GM18868 (cell line): ENCODE measurements around the gene RAN.
A peak's percentile ranks its signal among the peaks of the same experiment; 100 is the strongest.
"Not testable (repeated sequence)": the region's sequence is repeated elsewhere in the genome, so short reads cannot be mapped to it uniquely, and the experiment has no call there.

ENCODE experiments used
- ATAC-seq: cut with Tn5 transposase; IDR thresholded peaks from one replicate; pipeline ENCODE4 v1.9.1; 2021; ENCODE audit warnings: mild to moderate bottlenecking, moderate library complexity; ENCODE audit not compliant: unreplicated experiment

Gene RAN

DNA sequence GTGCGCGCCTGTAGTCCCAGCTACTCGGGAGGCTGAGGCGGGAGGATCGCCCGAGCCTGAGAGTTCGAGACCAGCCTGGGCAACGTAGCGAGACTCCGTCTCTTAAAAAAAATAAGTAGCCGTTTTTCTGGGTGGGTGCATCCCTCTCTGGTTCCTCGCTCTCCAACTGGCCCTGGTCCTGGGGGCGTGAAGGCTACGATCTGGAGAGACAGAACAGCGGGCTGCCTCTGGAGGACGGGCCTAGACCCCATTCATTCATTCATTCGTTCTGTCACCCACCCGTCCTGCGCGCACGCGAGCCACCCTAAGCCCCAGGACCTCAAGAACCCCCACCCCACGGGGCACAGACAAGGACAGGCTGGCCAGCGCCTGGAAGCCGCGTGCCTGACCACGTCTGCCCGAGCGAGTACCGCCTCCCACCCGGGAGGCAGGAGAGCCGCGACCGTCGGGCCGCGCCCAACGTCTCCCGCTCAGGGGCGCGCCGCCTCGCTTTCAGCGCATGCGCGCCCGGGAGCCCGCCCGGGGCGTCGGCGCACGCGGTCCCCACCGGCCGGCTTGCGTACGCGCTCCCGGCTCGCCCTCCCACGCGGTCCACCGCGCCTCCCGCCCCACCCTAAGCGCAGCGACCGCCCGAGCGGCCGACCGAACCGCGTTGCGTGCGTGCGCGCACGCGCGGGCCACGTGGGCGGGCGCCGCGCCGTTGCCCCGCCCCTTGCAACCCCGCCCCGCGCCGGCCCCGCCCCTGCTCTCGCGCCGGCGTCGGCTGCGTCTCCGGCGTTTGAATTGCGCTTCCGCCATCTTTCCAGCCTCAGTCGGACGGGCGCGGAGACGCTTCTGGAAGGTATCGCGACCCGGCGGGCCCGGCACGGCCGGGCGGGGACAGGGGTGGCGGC lies at the start of gene RAN:
Gene RAN, plus strand, starts transcription at position 781 of the 893 bp plus-strand sequence. CDS start 528 bp downstream, outside the sequence.
- peak; percentile 72 for ATAC-seq

DNA sequence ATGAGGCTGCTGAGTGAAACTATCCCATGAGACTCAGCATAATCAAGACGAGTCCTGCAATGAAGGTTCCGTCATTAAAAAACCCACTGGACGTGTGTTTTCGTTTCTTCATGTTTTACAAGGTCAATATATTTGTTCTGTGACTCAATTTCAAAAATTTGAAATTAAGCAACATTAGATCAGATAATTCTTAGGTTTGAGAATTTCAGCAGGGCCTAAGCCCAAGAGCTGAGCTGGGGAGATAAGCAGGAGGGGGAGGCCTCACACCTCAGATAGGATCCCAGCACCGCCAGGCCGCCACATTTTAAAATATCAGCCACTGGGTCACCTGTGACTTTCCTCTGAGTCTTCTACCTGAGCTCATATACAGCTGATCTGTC lies 46.1 kb upstream of the RAN start:
- no peak for ATAC-seq

DNA sequence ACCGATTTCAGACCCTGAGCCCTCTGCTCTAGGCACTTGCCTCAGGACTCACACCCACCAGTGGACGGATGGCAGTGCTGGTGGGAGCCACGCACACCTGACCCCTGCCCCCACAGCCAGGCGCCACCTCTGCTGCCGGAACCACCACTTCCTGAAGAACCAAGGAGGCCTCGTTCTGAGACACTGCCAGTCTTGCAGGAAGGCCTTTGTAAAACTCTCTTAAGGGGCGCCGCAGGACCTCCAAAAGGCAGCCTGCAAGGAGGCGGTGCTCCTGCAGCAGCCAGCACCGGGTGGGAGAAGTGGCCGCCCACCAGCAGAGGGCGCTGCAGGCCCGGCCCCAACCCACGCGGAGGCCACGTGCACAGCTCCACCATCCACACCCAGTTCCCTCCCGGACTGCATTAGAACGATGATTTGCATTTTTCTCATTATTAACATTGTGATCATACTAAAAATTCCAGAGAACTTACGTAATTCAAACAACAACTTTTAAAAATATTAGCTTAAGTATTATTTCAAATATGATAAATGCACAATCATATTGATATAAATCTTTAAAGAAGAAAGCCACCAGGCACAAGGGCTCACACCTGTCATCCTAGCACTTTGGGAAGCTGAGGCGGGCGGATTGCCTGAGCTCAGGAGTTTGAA lies 45.6 kb upstream of the RAN start:
- no peak for ATAC-seq

DNA sequence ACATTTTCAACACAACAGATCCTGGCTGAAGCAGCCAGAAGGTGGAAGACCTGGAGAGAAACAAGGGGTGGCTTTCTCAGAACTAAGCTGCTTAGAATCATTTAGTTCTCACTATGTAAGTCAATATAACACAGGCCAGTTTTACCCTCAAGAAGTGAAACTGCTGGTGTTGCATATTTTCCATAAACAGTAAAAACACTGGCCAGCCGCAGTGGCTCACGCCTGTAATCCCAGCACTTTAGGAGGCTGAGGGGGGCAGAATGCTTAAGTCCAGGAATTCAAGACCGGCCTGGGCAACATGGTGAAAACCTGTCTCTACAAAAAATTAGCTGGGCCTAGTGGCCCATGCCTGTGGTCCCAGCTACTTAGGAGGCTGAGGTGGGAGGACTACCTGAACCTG lies 44.4 kb upstream of the RAN start:
- no peak for ATAC-seq

DNA sequence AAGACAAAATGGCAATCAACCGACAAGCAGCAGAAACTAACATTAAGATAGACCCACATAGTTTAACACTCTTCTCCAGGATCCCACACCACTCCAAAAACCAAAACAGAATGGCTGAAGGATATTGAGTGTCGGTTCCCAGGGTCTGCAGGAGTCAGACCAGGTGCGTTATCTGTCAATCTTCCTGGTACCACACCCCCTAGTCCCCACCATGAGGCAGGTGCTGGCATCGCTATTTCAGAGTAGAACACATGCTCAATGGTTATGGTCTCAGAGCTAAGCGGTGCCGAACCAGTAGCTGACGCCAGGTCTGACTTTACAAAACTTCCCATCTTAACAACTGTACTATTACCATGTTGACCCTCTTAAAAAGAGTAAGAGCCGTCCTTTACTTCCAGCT lies 43.0 kb upstream of the RAN start:
- ATAC-seq, result no peak

DNA sequence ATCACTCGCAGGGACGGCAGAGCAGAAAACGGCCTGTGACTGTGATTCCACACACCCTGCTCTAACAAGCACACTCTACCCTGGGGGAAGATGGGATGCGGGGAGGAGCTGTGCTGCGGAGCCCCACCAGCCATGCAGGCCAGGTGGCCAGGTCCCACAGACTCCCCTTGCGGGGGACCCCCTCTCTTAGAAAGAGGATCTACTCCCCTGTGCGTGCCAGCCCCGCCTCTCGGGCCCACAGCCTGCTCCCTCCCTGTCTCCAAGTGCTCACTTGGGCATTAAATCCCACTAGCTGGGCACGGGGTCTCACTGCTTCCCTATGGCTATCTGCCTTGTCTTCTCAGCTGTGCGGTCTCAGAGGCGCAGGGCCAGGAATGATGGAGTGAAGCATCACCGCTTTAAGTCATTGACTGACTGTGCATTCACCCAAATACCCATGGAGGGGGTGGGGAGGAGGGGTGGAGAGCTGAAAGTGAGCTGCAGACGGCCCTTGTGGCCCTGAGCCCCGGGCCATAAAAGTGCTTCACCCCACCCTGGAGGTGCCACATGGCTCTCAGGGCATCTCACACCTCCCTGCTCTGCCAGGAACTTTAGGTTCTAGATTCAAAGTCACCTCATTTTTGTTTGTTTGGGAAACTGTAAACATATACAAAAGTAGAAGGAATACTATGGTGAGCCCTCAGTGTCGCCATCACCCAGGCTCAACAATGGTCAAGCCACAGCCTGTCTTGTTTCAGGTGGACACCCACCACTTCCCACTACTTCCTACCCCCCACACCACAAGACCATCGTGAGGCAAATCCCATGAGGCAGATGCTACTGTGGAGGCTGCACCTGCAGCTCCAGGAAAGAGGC lies 42.2 kb upstream of the RAN start:
- ATAC-seq, result no peak

DNA sequence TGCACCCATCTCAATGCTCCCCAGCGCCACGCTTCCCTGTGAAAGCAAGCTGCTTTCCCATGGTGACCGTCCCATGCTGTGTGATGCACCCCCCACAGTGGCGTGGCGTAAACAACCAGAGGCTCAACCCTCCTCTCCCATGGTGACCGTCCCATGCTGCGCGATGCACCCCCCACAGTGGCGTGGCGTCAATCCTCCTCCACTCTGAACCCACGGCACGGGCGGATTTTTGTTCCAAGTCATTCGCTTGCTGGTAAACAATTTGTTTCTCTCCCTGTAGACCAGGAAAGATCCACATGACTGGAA lies 41.7 kb upstream of the RAN start:
- ATAC-seq, result no peak

DNA sequence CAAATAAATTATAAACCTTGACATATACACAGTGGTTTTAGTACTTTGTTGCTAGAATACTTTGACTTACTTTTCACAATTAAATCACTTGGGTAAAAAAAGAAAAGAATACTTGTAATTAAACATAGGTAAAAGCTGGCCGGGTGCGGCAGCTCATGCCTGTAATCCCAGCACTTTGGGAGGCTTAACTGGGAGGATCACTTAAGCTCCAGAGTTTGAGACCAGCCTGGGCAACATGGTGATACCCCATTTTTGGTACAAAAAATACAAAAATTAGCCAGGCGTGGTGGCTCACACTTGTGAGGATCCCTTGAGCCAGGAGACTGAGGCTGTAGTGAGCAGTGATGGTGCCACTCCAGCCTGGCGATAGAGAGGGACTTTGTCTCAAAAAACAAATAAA lies 40.6 kb upstream of the RAN start:
- no peak for ATAC-seq

DNA sequence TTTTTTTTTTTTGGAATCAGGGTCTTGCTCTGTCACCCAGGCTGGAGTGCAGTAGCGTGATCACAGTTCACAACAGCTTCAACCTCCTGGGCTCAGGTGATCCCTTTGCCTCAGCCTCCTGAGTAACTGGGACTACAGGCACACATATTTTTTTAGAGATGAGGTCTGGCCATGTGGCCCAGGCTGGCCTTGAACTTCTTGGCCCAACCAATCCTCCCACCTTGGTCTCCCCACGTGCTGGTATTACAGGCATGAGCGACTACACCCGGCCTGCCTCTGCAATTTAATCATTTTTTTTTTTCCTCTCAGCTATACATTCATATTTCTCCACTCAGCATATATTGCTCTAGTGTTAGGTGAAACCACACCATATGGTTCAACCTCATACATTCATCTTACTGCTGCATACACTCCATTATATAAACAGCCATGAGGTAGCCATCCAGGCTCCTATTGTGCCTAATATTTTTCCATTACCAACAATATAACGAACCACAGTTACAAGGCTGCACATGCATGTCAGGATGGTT lies 39.9 kb upstream of the RAN start:
- no peak for ATAC-seq

DNA sequence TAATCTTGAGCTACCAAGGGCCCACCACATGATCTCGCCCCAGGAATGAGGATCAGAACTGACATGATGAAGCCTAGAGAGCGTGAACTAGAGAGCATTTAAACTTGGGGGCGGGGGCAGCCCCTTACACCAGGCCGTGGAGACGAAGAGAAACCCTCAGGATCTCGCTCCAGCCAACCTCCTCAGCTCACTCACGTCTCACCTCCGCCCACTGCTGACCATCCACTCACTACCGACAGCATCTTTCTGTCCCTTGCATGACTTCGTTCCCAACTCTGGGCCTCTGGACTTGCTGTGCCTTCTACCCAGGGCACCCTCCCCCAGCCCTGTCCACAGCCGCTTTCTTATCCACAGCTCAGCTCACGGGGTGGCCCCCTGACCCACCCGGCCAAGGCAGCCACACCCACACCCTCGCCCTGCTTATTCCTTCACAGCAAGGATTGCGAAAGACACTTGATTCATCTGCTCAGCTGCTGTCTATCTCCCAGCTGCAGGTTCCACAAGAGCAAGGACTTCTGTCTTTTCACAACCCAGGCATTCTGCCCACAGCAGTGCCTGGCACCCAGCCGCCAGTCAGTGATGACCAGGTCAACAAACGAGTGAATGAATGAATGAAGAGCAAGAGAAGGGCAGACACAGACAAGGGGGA lies 39.2 kb upstream of the RAN start:
- no peak for ATAC-seq

DNA sequence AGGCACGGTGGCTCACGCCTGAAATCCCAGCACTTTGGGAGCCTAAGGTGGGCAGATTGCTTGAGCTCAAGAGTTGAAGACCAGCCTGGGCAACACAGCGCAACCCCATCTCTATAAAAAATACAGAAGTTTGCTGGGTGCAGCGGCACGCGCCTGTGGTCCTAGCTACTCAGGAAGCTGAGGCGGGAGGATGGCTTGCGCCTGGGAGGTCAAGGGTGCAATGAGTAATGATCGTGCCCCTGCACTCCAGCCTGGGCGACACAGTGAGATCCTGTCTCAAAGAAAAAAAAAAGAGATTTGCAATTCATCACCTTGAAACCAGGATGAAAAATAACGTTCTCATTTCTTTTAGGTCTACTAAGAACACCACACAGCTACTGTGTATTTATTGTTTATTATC lies 36.9 kb upstream of the RAN start:
- ATAC-seq, result no peak

DNA sequence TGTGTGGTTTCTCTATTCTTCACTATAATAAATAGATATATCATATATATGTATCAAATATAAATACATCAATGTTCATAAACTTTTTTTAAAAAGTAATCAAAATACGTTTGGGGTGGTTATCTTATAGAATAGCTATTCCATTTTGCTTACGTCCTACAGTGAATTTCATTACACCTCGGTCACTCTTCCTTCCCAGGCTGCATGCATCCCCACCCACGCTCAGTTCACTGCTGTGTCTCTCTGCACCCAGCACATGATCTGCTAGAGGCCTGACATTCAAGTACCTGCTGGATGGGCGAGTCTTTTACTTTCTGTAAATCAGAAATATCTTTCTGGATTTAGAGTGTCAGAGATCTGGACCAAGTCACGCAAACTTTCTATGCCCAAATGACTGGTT lies 36.4 kb upstream of the RAN start:
- ATAC-seq, result no peak

DNA sequence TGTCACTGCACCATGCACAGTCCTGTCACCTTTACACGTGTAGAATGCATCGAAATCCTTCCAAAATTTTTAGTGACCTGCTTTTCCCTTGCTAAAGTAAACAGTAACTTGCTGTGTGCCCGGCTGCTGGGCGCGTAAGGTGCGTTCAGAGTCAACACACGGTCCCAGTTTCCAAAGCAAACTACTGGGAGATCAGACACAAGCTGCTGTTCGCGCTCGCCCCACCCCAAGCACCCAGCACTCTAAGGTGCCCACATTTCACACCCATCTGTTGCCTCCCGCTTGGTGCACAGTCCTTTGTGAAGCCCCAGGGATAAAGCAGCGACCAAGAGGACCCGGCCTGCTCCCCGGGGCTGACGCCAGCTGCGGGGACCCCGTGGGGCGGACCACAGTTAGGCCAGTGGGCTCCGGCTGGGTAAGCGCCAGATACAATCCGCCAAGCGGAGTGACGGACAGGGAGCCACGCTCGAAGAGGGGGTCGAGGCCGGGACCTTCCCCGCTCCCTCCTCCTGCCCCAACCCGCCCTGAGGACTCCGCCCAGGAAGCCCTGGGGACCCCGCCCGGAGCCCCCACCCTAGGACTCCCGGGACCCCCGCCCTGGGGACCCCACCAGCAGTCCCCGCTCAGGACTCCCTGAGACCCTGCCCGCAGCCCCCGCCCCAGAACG lies 33.4 kb upstream of the RAN start:
- peak; percentile 33 for ATAC-seq

DNA sequence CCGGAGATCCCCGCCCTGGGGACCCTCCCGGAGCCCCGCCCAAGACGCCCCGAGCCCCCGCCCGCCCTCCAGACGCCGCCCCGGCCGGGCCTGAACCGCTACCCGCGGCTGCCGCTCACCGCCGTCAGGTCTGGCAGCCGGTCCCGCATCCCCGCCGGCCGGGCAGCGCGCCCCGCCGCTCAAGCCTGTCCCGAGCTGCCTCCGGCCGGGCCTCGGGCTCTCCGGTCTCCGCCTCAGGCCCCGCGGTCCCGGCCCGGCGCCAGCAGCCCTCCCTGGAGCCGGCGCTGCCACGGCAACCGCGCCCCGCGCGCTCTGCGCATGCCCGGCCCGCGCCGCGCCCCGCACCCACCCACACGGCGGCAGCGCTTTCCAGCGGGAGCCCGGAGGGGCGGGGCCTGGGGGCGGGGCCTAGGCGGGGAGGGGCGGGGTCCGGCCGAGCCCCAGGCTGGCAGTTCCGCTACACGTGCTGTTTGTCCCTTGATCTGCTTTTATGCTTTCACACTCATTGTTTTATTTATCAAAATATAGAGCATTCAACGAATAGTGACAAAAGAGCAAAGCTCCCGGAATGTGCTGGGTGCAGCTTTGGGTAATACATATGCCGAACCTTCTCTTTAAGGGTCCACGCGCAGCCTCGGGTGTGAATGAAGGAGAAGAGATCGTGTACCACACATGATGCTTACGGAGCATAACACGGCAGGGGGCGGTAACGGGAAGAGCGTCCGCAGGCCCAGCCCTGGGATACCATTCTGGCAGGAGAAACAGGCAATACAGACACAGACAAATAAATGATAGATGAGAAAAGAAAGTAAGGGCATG lies 32.7 kb upstream of the RAN start, which contains the start of gene STX2:
Gene STX2, minus strand, starts transcription at position 300 of the 819 bp plus-strand sequence. Its CDS starts 151 bp downstream, at position 149.
- peak; percentile 80 for ATAC-seq

DNA sequence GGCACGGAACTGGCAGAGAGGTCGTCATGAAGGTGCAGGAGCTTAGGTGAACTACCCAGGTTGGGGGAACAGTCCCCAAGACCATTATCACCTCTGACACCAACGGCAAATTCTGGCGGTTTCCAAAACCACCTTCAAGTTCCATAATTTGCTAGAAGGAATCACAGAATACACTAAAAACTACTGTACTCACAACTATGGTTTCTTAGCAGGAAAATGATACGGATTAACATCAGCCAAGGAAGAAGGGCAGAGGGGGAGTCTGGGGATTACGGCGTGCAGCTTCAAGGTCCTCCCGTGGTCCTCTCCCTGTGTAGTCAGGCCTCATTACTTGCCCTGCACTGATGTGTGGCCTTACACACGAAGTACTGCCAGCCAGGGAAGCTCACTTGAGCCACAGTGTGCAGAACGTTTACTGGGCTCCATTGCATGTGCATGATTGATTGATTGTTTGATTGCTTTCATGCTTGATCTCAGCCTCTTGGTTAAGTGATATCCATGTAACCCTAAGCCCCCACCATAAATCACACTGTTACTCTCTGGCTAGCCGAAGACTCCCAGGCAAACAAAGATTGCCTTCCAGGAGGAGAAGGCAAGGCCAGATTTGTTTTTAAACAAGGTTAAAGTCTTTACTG lies 32.0 kb upstream of the RAN start:
- no peak for ATAC-seq

DNA sequence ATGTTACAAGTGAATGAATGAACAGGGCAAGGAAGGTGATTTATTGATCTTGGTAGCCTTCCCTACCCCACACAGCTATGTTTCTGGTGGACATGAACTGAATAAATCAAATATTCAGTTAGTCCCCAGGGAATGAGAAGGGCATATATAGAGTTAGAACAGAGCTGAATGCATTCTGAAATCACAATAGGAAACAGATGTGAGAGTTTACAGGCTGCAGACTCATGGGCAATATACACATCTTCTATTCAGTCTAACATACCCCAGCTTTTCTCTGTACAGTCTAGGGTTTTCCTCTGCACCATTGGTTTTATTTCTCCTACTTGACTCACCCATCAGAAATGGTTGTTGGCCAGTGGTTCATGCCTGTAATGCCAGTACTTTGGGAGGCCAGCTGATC lies 25.5 kb upstream of the RAN start:
- no peak for ATAC-seq

DNA sequence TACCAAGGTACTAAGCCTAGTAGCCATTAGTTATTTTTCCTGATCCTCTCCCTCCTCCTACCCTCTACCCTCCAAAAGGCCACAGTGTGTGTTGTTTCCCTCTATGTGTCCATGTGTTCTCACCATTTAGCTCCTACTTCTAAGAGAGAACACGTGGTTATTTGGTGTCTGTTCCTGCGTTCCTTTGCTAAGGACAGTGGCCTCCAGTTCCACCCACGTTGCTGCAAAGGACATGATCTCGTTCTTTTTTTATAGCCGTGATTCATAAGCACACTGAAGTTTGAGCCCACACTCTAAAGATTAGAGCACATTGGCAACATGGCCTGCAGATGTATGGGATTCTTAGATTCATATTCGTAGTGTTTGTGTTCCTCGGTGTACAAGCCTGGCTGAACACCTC lies 24.8 kb upstream of the RAN start:
- ATAC-seq, result no peak

DNA sequence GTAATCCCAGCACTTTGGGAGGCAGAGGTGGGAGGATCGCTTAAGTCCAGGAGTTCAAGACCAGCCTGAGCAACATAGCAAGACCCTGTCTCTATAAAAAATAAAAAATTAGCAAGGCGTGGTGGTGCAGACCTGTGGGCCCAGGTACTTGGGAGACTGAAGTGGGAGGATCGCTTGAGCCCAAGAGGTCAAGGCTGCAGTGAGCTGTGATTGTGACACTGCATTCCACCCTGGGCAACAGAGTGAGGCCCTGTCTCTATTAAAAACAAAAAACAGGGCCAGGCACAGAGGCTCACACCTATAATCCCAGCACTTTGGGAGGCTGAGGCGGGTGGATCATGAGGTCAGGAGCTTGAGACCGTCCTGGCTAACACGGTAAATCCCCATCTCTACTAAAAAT lies 23.8 kb upstream of the RAN start:
- ATAC-seq, result not testable (repeated sequence)

DNA sequence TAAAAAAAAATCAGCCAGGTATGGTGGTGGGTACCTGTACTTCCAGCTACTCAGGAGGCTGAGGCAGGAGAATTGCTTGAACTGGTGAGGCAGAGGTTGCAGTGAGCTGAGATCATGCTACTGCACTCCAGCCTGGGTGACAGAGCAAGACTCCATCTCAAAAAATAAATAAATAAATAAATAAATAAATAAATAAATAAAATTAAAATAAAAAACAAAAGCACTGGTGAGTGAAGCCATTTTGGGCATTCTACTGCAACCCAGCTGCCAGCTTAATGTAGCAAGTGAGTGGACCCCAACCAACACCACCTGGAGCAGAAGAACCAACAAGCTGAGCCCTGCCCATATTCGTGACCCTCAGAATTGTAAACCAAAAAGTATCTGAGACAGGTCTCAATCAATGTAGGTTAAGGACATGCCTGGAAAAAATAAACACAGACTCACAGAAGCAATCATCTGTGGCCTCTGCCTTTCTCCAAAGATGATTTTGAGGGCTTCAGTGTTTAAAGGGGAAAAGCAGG lies 23.0 kb upstream of the RAN start:
- not testable (repeated sequence) for ATAC-seq
